A172 (cell line): ENCODE measurements around the gene HSPA12A. TPM values are rescaled to one million over a fixed set of nuclear protein-coding genes. Genes with fewer than 3 reads are reported as not detected.
A peak's percentile ranks its signal among the peaks of the same experiment; 100 is the strongest.

Experiments used
- DNase-seq: peaks from one replicate; pipeline ENCODE4 v3.0.0-alpha.2; 2015; ENCODE audit warnings: low spot score
- total RNA-seq: library from RNA; depleted of rRNA; stranded (reverse); fragments of >200 nt; shearing (Covaris generic); gene quantifications from 2 replicates; pipeline ENCODE4 v1.2.3, GENCODE V29; 2014

Gene HSPA12A
- total RNA-seq, 1 experiment from 2014 or later: 12.1 TPM

DNA sequence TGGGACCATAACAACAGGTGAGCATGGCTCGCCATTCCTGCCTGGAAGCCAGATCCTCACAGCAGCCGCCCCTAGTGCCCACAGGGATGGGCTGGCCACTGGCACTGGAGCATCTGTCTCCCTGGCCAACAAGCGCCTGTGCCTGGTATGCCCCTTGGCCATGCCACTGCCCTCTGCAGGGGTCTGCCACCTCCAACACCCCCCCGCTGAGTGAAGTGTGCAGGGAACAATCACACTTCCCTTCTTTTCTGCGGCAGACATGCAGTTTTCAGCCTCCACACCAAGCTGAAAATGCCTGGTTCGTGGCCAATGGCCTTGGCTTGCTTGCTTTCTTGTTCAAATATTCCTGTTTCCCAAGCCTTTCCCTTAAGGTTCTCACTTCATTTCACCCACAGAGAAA lies 50.7 kb downstream of the HSPA12A start:
- no peak for DNase-seq

DNA sequence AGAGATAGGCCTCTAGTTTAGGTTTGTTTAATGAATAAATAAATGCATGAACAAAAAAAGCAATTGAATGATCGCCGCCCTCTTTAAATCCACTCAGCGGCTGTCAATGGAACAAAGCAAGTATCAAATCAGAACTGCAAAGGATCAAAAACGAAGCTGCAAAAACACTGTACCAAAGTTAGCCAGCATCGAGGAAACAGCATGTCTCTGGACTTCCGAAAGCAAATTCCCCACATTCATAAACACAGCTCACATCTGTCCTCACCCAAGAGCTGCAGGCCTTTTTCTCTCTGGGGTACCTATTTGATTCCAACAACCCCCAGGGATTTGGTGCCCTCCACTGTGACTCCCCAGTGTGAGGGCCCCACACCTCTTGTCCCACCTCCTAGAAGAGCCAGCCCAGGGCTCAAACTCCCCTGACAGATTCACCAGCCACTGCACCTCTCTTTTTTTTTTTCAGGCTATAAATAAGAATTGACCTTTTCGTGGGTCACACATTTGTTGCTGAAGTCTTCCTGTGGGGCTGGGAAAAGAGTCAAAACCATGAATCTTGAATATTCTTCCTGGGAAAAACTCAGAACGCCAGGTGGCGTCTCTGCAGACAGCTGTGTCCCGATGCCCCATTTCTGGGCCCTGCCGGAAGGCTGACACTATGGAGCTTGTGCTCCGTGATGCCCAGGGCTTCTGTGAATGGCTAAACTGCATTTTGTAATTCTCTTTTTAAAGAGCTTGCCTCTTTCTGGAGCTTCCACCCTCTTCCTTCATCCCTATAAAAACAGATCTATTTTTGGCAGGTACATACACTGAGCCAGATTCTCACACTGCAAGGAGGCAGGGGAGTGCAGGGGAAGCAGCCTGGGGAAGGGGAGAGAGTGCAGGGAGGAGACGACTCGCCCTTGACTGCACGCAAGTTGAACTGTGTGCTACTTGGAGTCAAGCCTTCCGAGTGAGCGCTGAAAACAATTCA lies 51.7 kb downstream of the HSPA12A start:
- DNase-seq: no peak

DNA sequence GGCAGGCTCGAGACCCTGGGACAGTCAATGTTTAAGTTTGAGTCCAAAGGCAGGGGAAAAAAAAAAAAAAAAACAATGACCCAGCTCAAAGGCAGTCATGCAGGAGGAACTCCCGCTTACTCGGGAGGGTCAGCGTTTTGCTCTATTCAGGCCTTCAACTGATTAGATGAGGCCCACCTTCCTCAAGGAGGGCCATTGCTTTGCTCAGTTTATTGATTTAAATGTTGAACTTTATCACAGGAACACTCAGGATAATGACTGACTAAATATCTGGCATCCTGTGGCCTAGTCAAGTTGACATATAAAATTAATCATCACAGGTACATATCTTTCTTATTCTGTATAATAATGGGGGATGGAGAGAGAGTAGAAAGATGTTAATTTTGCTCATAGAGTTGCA lies 52.6 kb downstream of the HSPA12A start:
- no peak for DNase-seq

DNA sequence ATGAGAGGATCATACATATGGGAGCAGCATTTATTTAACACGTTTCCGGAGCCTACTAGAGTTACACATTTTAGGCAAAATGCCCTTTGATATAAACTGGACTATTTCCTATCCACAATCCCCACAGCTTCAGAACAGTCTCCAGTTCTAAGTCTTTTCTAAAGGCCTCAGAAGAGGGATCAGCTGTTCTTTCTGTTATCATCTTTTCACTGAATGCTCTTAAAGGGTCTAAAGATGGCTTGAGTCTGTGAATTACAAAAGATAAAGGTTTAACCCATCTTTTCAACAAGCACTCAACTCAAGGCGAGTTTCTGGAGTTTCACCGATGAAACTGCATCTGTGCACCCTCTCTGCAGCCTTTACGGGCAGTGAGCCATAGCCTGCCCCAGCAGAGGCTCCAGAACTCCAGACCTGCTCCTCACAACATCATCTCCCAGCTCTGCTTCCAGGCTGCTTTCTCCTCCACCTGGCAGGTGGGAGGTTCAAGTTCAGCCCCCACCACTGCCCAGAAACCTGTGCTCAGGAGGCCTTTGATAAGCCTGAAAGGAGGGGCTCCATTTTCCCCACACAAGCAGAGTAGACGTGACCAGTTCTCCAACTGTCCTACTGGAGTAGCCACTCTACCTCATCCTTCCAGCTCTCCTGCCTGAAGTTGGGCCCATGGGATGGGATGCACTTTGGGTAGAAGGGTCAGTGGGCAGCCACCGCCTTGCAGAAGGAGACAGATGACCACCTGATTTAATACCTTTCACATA lies 53.4 kb downstream of the HSPA12A start:
- DNase-seq: no peak

DNA sequence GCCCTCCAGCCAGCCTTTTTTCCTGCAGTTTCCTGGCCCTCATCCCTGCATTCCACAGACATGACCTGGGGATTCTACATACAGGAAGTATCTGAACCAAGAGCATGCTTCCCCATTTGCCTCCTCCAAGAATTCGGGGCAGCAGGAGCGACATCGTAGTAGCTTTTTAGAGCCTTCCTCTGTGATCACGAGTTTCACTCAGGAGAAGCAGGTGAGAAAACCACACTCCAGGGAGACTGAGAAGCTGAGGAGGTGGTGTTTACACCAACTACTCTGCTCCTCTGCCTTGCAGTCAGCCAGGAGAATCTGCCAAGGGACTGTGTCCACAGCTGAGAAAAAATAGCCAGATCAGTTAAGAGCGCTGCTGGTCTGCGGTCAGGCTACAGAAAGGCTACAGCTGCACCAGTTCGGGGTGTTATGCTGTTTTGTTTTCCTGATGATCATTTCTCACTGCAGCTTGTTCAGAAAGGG lies 54.1 kb downstream of the HSPA12A start:
- peak; percentile 48 for DNase-seq

DNA sequence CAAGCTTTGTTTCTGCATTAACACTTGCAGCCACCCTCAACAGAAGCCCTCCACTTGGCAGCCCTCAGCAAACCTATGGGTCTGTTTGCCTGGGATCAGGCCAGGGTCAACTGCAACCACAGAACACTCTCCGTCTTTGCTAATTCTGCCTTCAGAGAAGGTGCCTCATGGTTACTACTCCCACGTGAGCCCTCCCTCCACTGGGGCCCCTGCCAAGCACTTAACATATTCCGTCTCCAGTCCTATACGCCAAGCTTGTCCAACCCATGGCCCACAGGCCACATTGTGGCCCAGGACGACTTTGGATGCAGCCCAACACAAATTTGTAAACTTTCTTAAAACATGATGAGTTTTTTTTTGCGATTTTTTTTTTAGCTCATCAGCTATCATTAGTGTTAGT lies 54.7 kb downstream of the HSPA12A start:
- DNase-seq: no peak

DNA sequence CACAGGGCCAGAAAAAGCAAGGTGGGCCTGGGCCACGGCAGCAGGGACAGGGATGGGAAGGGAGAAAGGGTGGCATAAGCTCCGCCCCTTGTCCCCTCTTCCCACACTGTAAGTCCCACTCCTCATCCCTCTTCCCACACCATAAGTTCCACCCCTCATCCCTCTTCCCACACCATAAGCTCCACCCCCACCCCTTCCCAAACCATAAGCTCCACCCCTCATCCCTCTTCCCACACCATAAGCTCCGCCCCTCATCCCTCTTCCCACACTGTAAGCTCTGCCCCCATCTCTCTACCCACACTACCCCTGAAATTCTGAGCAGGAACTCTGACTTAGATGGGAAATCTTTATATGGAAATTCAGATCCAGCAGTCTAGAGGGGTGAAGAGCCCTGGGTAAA lies 55.7 kb downstream of the HSPA12A start:
- no peak for DNase-seq

DNA sequence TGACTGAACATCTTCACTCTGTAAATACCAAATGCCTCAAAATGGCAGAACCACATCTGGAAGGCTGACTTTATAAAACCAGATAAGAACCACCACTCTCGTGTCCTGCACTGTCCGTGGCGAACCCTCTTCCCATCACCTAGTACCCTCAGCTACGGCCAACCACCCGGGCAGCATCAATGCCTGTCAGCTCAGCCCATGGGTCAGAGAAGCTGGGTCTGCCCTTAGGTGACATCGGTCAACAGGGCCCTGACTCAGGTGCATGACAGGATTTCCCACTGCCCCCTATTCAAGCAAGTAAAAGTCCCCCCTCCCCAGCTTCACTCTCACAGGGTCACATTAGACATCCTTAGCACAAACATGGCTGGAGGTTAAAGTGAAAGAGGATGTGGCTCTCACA lies 56.6 kb downstream of the HSPA12A start:
- no peak for DNase-seq

DNA sequence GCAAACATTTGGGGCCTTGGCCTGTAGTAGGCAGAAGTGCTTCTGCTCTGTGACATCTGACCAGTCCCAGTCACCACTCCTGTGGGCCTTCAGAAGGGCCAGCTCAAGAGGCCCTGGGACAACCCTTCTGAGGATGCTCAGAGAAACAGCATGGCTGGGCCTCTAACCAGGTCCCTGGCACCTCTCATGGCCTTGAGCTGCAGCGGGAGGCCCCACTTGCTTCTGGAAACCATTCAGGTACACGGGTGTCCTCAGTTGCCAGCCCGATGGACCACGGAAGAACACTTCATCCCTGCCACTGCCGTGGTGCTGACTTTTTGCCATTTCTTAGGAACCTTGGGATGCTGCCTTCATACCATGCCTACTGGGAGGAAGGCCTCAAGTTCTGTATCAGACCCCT lies 57.6 kb downstream of the HSPA12A start:
- no peak for DNase-seq

DNA sequence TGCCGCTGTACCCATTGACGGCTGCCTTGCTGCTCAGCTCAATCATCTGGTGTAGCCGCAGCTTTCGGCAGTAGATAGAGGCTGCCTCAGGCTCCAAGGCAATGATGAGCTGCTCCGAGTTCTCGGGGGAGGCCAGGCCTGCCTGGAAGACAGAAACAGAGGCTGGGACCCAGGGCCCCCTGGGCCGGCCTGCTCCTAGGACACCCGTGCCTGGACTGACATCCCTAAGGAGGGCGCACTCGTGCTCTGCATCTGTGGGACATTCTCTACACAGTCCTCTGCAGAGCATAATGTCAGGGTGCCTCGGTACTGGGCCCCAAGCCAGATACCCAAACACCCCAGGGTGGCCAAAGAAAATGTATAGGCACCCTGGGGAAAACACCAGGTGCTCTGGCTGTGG lies 58.5 kb downstream of the HSPA12A start:
- no peak for DNase-seq

DNA sequence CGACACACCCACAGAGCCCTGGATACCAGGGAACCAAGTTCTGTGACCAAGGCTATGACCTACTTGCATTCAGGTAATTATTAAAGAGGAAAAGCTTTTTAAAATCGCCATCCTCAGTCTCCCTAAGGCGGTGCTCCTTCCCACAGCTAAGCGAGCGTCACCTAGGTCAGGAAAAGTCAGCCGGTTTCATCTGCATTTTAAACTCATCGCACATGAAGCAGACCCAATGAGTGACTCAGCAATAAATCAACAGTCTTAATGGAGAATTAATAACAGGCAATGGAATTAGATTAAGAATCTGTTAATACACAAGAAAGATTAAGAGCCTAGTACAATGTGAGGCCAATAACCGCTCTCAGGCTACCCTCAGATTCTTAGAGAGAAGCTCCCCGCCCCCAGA lies 59.2 kb downstream of the HSPA12A start:
- no peak for DNase-seq

DNA sequence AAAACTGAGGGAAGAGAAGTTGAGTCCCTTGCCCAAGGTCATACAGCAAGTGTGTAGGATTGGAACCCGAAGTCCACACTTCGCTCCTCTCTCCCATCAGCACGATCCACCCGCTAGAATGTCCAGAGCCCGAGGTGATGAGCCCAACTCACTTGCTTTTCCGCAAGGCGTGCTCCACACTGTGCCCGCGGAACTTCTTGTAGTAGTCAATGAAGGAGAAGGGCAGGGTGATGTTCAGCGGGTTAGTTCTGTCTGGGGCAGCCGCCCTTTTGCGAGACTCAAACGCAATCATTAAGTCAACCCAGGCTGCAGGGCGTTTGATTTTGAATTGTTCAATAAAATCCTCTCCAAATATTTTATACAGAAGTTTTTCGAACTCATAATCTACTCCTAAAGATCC lies 63.0 kb downstream of the HSPA12A start:
- no peak for DNase-seq

DNA sequence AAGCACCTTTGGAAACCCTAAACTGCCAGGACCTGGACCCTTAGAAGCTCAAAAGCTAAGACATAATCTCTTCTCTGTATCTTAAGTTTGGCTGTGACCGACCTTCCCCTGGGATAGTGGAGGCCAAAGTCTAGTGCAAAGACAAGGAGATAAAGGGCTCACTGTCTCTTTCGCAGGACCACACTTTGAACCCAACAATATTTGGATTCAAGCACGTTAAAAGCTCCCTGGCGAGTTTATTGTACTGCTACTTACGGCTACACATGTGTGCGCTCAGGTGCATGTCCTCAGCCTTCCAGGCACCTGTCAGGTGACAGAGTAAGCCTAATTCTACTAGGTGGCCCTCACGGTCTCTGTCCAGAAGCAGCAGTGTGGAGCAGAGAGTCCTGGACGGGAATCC lies 65.7 kb downstream of the HSPA12A start:
- no peak for DNase-seq

DNA sequence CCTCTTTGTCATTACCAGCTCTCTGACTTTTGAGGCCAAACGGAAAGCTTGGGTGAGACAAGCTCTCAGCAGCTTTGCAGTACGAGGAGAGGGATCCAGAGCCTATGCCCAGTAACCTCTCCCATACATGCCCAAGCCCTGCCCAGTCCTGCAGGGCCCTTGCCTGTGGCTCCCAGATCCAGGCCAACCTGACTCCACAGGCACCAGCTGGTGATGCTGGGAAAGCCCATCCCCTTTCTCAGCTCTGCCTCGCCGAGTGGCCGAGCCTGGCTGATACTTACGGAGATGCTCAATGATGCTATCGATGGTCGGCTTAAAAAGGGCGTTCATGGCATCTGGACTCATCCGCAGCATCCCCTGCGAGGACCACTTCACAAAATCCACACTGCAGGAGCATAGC lies 66.2 kb downstream of the HSPA12A start:
- DNase-seq: no peak

DNA sequence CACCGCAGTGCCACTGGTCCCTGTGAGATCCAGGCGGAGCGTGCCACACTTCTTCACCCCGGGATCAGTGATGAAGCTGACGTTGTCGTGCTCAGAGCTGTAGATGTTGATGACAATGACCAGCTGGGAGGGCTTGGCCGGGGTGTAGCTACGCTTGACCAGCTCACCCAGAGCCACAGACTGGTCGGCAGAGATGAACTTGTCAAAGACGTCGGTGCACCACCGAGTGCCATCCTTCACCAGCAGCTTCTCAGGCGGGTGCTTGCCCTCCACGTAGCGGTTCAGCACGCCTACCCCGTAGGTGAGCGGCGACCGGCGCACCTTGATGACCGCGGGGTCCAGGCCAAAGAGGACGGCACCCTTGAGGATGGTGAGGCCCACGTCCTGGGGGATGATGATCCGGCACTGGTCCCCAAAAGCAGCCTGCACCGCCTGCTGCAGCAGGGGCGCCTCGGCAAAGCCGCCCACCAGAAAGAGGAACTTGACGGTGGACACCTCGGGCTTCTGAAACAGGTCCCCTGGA lies 67.4 kb downstream of the HSPA12A start:
- no peak for DNase-seq

DNA sequence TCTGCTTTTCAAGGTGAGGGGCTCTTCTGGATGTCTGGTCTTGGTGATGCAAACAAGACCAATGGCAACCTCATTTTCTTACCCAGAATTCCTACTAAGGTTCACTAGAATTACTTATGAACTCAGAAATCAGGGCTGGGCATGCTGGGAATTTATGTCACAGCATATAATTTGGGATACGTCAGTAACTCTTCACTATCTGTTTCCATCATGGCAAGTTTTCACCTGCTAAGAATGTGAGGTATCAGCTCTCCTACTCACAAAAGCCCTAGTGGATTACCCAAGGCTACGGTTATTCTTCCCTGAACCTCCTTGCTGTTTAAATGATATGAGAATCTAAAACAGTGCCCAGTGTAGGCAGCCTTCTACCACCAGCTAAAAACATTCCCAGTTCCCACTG lies 68.5 kb downstream of the HSPA12A start:
- DNase-seq: no peak

DNA sequence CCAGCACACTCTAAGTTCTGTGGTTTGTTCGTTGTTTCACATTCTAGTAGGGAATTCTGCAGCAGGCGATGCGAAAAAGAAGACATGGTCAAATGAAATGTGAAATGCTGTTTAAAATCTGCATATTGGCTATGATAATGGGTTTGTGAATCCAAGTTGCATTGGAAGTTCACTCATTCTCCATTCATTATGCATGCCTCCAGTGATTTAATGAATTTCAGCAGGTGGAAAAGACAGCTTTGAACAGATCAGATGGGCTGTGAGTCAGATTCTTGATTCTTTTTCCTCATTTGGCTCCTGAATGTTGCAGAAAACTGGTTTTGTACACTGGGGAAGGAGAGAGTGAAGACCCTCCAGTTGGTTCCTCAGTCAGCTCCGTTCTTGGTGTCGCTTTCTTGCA lies 69.5 kb downstream of the HSPA12A start:
- no peak for DNase-seq

DNA sequence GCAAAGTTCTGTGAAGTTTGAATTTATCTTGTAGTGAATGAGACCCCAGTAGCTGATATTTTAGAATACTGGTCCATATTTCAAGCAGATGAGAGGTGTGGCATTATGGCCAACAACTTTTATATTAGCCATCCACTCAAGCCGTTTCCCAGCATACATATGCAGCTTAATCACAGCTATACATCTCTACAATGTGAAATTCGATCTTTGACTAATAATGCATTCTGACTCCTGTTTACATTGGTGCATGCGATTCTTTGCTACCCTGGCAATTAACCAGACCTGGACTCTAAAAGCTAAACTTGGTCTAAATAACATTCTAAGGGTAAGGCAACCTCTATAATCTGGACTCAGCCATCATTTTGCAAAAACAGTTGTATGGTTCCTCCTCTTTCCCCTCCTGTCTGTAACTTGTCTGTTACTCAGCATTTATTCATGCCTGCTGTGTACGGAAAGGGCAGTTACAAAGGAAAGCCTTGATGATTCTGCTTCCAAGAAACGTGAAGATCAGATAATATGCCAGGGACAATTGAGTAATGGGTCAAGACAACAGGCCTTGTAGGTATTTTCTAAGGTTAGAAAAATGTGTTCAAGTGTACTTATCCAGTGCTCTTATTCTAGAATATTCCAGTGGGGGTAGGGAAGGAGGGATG lies 71.0 kb downstream of the HSPA12A start:
- no peak for DNase-seq

DNA sequence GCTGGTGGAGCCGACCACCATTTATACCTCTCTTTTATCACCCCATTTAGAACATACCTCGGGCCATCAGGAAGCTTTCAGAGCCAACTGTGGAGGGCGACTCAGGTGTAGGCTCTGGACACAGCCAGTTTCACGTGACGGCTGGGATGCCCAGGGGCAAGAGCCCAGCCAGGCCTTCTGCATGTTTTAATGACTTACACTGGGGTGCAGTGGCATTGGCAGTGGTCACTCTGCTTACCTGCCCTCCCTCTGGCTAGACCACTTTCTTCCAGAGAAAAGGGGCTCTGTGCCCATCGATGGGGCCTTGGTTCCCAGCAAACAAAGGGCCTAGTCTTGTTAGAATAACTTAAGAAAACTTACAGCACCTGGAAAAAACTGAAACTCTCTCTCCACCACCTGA lies 71.7 kb downstream of the HSPA12A start:
- DNase-seq: no peak

DNA sequence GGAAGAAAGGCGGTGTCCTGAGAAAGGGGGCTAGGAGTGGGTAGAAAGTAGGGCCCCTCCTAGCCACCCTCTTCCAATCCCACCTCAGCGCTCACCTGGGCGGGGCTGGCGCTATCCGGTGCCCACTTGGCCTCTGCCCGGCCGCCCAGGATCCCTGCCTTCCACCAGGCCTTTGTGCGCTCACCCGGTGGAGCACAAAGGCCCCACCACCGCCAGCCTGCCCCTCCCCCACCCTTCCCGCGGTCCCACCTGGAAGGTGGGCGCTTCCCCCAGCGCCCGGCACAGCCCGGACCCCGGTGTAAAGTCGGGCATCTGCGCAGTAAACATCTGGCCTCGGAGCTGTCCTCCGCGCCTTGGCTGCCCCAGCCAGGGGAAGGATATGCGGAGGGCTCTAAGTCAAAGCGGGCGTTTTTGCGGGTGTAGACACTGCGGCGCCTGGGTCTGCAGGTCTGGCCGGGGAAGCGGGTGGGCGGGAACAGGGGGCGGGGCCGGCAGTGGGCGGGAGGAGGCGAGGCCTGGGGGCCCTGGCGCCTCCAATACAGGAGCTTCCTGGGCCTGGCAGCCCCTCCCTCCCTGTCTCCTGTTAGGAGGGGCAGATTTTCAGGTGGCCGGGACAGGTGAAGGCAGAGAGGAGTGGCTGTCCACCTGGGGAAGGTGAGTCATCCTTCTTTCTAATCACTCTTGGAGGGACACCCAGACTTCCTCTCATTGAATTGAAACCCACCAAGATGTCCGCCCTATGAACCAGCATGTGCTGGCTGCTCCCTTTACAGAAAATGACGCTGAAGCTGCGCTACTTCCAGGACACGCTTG lies 72.3 kb downstream of the HSPA12A start:
- no peak for DNase-seq

DNA sequence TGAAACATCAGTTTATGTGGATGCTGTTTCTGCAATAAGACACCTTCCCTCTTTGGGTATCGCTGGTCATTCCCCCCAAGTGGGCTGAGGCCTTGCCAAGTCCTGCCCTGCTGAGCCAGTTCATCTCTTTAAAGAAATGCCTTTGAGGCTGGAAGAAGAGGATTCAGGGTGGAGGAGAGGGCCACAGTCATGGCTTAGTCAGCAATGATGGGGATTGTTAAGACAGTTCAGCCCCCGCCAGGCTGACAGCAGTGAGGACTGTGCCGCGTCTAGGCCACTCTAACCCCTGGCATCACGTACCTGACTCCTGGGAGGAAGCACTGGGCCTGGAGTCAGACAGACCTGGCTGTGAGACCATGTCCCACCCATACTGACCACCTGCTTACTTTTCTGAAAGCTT lies 73.3 kb downstream of the HSPA12A start:
- no peak for DNase-seq
